Esophagus (tissue), 2 donors: ENCODE data around the gene NACA2. TPM values are rescaled to one million over a fixed set of nuclear protein-coding genes. Genes with fewer than 3 reads are reported as not detected.
"Not testable (repeated sequence)": the region's sequence is repeated elsewhere in the genome, so short reads cannot be mapped to it uniquely, and the experiment has no call there.

Experiments
- H3K27ac ChIP-seq, 2 donors: one replicate each; pipeline ENCODE4 v1.5.1; 2013; ENCODE audit warnings: low read depth in 2 of 2, mild to moderate bottlenecking in 2 of 2, inconsistent platforms in 1 of 2, low read length in 1 of 2, moderate library complexity in 1 of 2
- H3K27me3 ChIP-seq, 2 donors: one replicate each; pipeline ENCODE4 v1.6.1; 2013; ENCODE audit warnings: low read length in 2 of 2, control low read depth in 1 of 2, mild to moderate bottlenecking in 1 of 2; ENCODE audit not compliant: insufficient read depth in 2 of 2, control insufficient read depth in 1 of 2
- H3K36me3 ChIP-seq, 2 donors: one replicate each; pipeline ENCODE4 v1.6.1; 2013; ENCODE audit warnings: low read length in 1 of 2; ENCODE audit not compliant: control insufficient read depth in 2 of 2, insufficient read depth in 2 of 2
- H3K4me1 ChIP-seq, 2 donors: one replicate each; pipeline ENCODE4 v1.6.1; 2013; ENCODE audit warnings: low read length in 1 of 2; ENCODE audit not compliant: control insufficient read depth in 2 of 2, insufficient read depth in 2 of 2
- H3K4me3 ChIP-seq, 2 donors: one replicate each; pipeline ENCODE4 v1.5.1; 2013; ENCODE audit warnings: low read length in 2 of 2, mild to moderate bottlenecking in 2 of 2, low read depth in 1 of 2, moderate library complexity in 1 of 2
- H3K9me3 ChIP-seq, 2 donors: one replicate each; pipeline ENCODE4 v1.6.1; 2013; ENCODE audit warnings: mild to moderate bottlenecking in 2 of 2, low read depth in 1 of 2, low read length in 1 of 2, moderate library complexity in 1 of 2; ENCODE audit not compliant: control insufficient read depth in 2 of 2, insufficient read depth in 1 of 2
- WGBS, 2 donors: extraction: QIAGEN DNeasy Blood & Tissue Kit; methylation state at CpG; one replicate each; pipeline ENCODE4 v1.1.7; 2013; 5-methylcytosine and 5-hydroxymethylcytosine counted together
- polyA plus RNA-seq, 2 donors: library from polyadenylated mRNA; stranded (reverse); fragments of 200-250 nt; gene quantifications; one replicate each; pipeline ENCODE4 v1.2.3, GENCODE V29; 2013
- donor health status: healthy with polysubstance abuse.
- donor health status: Bipolar disorder and iron deficiency.

Gene NACA2
- polyA plus RNA-seq, 2 donors: 0.19 to 0.20 TPM

DNA sequence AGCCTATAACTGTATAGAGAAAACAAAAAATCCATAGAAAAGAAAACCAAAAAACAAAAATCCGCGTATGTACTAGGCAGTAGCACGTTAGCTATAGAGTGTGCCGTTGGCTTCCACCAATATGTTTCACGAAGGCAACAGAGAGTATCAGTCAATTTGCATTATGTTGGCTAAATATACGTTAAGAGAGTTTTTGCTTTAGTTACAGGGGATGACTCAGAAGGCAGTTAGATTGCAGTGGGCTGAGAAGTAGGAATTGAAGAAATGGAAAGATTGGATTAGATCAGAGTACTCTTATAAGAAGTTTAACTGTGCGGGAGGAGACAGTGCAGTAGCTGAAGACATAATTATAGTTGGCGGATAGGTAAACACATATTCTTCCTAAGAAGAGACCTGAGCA, 911 bp upstream of the NACA2 start:
- Histone ChIP-seq H3K4me3 (no peak overlapping the region), H3K27me3 (no peaks in the 10 kb centered on the region), H3K4me1 (no peaks in the 10 kb centered on the region), H3K27ac (no peak overlapping the region), H3K36me3 (no peaks in the 10 kb centered on the region), H3K9me3 (no peaks in the 10 kb centered on the region)
- WGBS, 2 donors: 89 to 93% methylated on average over 8 of the region's 8 CpGs

DNA sequence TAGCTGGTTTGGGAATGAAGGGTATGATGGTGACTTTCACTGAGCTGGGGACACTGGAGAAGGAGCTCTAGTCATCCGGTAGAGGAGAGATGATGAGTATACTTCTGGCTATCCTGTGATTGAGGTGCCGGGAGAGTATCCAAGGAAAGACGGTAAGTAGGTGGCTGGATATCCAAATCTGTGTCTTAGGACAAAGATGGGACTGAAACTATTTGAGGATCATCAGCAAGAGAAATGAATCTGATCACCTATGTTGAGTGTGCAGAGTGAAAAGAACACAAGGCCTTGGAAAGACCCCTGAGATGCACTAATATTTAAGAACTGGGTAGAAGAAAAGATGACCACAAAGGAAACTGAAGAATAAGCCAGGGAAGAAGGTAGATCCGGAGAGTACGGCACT, 1.0 kb downstream of the NACA2 start:
- no peaks in the 10 kb centered on the region for H3K9me3 ChIP-seq
- H3K36me3 ChIP-seq: no peaks in the 10 kb centered on the region
- no peaks in the 10 kb centered on the region for H3K4me1 ChIP-seq
- no peak overlapping the region for H3K27ac ChIP-seq
- no peak overlapping the region for H3K4me3 ChIP-seq
- no peaks in the 10 kb centered on the region for H3K27me3 ChIP-seq
- WGBS, 2 donors: 96 to 98% methylated on average over 5 of the region's 5 CpGs

DNA sequence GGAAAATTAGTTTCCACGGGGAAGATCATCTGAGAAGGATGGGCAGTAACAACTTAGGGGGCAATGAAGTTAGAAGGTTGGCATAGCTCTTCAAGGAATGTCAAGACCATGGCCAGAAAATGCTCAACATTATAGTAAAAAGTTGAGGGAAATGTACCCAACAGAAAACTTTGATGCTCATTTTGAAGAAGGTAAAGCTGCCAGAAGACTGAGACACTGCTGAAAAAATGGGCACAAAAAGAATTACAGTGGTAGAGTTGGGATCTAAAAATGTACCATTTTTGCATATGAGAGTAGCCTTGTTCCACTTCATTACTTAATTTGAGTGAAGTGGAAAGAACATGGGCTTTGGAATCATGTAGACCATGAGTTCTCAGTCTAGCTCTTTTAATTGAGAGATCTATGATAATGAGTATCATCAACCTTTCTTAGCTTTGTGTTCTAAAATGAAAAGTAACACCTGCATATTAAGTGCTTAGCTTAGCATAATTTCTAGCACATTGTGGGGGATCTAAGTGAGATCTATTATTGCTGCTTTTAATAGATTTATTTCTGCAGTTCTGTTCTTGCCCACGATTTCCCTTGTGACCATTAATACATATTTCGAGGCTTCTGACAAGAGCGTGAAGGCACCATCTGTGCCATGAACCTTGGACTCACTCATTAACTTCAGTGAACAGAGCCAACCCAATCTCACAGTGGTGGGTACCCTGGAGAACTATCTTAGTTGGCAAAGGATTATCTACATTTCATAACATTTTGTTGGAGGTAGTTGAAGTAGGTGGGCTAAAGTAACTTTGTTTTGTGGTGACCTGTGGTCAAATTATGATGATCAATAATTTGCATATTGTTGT, 3.0 kb downstream of the NACA2 start:
- no peaks in the 10 kb centered on the region for H3K4me1 ChIP-seq
- 74 to 90% methylated on average over 4 of the region's 4 CpGs for WGBS, 2 donors
- no peak overlapping the region for H3K27ac ChIP-seq
- H3K36me3 ChIP-seq: no peaks in the 10 kb centered on the region
- H3K27me3 ChIP-seq: no peaks in the 10 kb centered on the region
- H3K4me3 ChIP-seq: no peak overlapping the region
- no peaks in the 10 kb centered on the region for H3K9me3 ChIP-seq

DNA sequence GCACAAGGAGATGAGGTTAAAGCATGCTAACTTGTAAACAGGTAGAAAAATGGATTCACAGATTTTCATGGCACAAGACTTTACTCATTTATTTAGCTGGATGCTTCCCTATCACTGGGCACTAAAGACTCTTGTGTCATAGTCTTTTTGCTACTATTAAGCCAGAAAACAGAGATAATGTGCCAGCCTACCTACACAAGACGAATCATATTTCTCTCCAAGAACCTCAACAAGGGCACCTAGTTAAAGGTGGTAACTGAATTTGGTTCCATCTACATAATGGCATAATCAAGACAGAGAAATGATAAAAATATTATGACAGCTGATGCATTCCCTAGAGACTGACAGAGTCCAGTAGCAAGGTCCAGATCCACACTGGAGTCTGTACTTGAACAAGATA, 3.8 kb downstream of the NACA2 start:
- Histone ChIP-seq H3K4me3 (no peak overlapping the region), H3K27me3 (no peaks in the 10 kb centered on the region), H3K36me3 (no peaks in the 10 kb centered on the region), H3K9me3 (no peaks in the 10 kb centered on the region), H3K27ac (no peak overlapping the region), H3K4me1 (no peaks in the 10 kb centered on the region)
- 82 to 85% methylated on average over 1 of the region's 1 CpG for WGBS, 2 donors

DNA sequence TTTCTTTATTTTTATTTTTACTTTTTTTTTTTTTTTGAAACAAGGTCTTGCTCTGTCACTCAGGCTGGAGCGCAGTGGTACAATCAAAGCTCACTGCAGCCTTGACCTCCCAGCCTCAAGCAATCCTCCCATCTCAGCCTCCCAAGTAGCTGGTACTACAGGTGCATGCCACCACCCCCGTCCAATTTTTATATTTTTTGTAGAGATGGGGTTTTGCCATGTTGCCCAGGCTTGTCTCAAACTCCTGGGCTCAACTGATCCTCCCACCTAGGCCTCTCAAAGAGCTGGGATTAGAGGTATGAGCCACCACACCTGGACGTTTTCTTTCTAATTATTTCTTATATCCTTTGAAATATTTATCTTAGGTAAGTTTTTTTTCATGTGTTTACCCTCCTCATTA, 4.4 kb downstream of the NACA2 start:
- WGBS, 2 donors: 63 to 70% methylated on average over 3 of the region's 3 CpGs

DNA sequence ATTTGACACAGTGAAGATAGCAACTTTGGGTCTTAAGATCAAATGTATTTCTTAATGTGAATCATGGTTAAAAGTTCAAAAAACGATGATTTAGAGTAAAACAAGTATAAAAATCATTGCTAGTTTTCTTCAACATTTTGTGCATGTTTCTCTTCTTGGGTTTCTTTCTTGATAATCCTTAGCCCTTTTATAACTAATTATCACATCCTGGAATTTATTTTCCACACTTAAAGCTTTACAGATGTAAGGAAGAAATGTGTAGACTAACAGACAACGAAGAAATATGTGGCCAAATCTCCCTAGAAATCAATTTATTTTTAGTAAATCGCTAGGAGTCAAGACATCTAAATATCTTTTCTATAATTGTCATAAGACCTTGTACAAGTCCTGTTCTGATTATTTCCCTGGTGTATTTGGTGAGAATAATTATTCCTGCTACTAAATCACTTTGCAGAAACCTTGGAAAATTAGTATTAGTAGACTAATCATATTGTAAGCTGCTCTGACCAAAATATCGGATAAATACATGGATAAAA, 4.9 kb downstream of the NACA2 start:
- Histone ChIP-seq H3K9me3 (no peaks in the 10 kb centered on the region), H3K4me3 (no peak overlapping the region), H3K36me3 (no peaks in the 10 kb centered on the region), H3K4me1 (no peaks in the 10 kb centered on the region), H3K27ac (no peak overlapping the region), H3K27me3 (no peaks in the 10 kb centered on the region)
- 89 to 90% methylated on average over 4 of the region's 4 CpGs for WGBS, 2 donors

More for the DNA sequence above, 4.4 kb downstream of the NACA2 start:
- H3K27me3 ChIP-seq, H3K9me3 ChIP-seq, H3K4me1 ChIP-seq, H3K4me3 ChIP-seq, H3K27ac ChIP-seq, H3K36me3 ChIP-seq: not testable (repeated sequence)

DNA sequence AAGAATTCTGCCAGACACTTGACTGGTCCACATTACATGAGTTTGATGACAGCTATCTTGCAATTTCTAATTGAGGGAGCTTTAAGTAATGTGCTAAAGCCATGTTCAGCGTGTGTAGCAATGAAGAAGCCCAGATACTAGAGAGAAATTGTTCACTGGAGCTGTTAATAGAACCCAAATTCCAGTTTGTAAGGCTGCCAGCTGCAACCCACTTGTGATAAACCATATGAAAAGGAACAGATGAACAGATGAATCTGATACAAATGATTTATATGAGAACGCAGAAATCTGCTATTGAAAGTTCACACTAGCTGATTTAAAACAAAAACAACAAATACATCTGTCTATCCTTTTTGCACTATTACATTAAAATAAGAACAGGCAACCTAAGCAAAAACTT, 6.2 kb downstream of the NACA2 start:
- WGBS, 2 donors: 76 to 77% methylated on average over 2 of the region's 2 CpGs
- H3K4me1 ChIP-seq: no peaks in the 10 kb centered on the region
- no peaks in the 10 kb centered on the region for H3K36me3 ChIP-seq
- no peak overlapping the region for H3K4me3 ChIP-seq
- no peaks in the 10 kb centered on the region for H3K27me3 ChIP-seq
- H3K27ac ChIP-seq: no peak overlapping the region
- H3K9me3 ChIP-seq: no peaks in the 10 kb centered on the region

DNA sequence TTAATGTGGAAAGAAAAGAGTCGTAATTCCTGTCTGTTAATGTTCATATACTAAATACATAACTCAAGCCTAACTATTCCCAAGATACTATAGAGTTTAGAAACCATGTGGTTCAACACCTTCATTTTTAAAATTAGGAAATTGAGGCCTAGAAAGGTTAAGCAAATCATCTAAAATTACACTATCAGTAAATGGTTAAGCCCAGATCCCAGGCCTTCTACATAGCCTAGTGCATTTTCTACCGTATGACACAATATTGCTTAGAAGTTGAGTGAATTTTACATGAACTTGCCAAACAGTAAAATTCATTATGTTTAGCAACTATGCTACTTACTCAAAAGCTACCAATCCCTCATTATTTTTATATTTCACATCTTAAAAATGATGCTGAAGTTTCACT, 6.8 kb downstream of the NACA2 start:
- H3K27me3 ChIP-seq: no peaks in the 10 kb centered on the region
- no peaks in the 10 kb centered on the region for H3K4me1 ChIP-seq
- H3K36me3 ChIP-seq: no peaks in the 10 kb centered on the region
- H3K4me3 ChIP-seq: no peak overlapping the region
- H3K27ac ChIP-seq: no peak overlapping the region
- 80 to 81% methylated on average over 2 of the region's 2 CpGs for WGBS, 2 donors
- H3K9me3 ChIP-seq: no peaks in the 10 kb centered on the region

DNA sequence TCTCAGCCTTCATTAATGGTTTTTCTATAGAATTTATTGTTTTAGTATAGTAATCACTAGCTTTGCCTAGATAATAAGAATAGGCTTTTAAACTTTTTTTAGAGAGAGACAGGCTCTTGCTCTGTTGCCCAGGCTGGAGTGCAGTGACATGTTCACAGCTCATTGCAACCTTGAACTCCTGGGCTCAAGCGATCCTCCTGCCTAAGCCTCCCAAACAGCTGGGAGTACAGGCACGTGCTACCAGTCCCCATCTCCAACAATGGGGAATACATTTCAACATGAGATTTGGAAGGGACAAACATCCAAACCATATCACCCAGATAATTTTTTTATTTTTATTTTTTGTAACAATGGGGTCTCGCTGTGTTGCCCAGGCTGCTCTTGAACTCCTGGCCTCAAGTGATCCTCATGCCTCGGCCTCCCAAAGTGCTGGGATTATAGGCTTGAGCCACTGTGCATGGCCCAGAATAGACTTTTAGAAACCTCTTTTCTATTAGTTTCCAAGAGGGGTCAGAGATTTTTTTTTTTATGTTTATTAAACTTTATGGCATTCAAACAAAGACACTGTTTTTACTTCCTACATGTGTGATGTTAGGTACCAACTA, 7.3 kb downstream of the NACA2 start:
- Histone ChIP-seq H3K36me3 (no peaks in the 10 kb centered on the region), H3K27ac (no peak overlapping the region), H3K4me3 (no peak overlapping the region), H3K4me1 (no peaks in the 10 kb centered on the region), H3K27me3 (no peaks in the 10 kb centered on the region), H3K9me3 (no peaks in the 10 kb centered on the region)
- 95% methylated on average over 4 of the region's 4 CpGs for WGBS, 2 donors

DNA sequence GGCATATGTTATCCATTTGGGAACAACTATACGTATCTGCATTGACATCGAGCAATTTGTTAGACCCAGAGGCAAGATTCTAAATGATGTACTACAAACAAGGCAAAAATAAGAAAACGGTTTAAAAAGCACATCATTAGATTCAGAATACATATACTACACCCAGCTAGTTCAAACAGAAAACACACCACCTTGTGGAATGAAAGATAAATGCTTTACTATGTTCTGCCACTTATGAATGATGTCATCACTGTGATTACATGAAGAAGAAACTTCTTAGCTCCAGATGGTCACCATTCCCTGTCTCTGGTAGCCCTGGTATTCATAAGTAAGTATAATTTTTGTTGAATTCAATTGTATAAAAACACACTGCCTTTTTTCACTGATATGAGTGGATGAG, 7.8 kb downstream of the NACA2 start:
- 60 to 74% methylated on average over 3 of the region's 3 CpGs for WGBS, 2 donors

More for the DNA sequence above, 7.8 kb downstream of the NACA2 start:
- no peaks in the 10 kb centered on the region for H3K36me3 ChIP-seq
- no peaks in the 10 kb centered on the region for H3K9me3 ChIP-seq
- no peak overlapping the region for H3K4me3 ChIP-seq
- H3K27me3 ChIP-seq: no peaks in the 10 kb centered on the region
- no peak overlapping the region for H3K27ac ChIP-seq
- no peaks in the 10 kb centered on the region for H3K4me1 ChIP-seq
